NT2/D1 (cell line): Measurements from ENCODE around the gene REV3L.
A peak's percentile ranks its signal among the peaks of the same experiment; 100 is the strongest.
"Not testable (repeated sequence)": the region's sequence is repeated elsewhere in the genome, so short reads cannot be mapped to it uniquely, and the experiment has no call there.

Experiments used
- DNase-seq: peaks from one replicate; pipeline ENCODE4 v3.0.0-alpha.2; 2011; ENCODE audit warnings: low read depth, low spot score
- H3K27me3 ChIP-seq: 2 replicates; pipeline ENCODE4 v1.6.0; 2011; ENCODE audit warnings: mild to moderate bottlenecking; ENCODE audit not compliant: insufficient read length, insufficient read depth
- H3K36me3 ChIP-seq: 2 replicates; pipeline ENCODE4 v1.6.1; 2011; ENCODE audit warnings: mild to moderate bottlenecking, low read length, mixed read lengths; ENCODE audit not compliant: insufficient read depth, insufficient read length
- H3K4me1 ChIP-seq: 2 replicates; pipeline ENCODE4 v1.5.1; 2011; ENCODE audit not compliant: insufficient read depth, insufficient read length
- H3K4me3 ChIP-seq: 2 replicates; pipeline ENCODE4 v1.5.1; 2011; ENCODE audit warnings: low read depth; ENCODE audit not compliant: insufficient read length
- H3K9ac ChIP-seq: 2 replicates; pipeline ENCODE4 v1.6.0; 2011; ENCODE audit warnings: low read depth; ENCODE audit not compliant: insufficient read length
- H3K9me3 ChIP-seq: 2 replicates; pipeline ENCODE4 v1.5.1; 2011; ENCODE audit warnings: mild to moderate bottlenecking, low read length; ENCODE audit not compliant: insufficient read depth
- SUZ12 ChIP-seq: IDR thresholded peaks from 2 replicates; pipeline ENCODE4 v1.6.1; 2011; ENCODE audit not compliant: insufficient read length, insufficient read depth; ENCODE audit errors: extremely low read depth
- YY1 ChIP-seq: IDR thresholded peaks from 2 replicates; pipeline ENCODE4 v1.6.1; 2011; ENCODE audit not compliant: insufficient read length, insufficient read depth
- ZNF274 ChIP-seq: IDR thresholded peaks from 2 replicates; pipeline ENCODE4 v1.6.1; 2011; ENCODE audit warnings: mild to moderate bottlenecking, low read depth, low read length

REV3L gene

DNA sequence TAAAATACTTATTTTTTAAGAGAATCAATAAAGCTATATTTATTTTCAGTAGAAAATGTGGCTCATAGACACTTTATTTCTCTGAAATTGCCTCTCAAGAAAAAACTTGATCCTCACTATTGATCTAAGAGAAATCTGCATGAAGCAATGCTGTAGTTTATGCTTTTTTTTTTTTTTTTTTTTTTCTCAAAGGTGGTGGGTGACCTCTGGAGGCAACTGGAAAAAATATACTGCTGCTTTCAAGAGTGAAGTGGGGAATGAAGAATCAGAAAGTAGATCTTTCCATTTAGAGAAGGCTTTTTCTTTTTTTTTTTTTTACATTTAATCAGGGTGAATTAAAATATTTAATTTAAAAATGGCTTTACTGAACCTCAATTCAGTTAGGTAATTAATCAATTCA lies 226.4 kb downstream of the REV3L start:
- H3K36me3 ChIP-seq = peaks cover 4% of the 10 kb centered on the region
- no peak for DNase-seq
- no peak for TF ChIP-seq YY1
- TF ChIP-seq ZNF274 = no peak
- no peak for TF ChIP-seq SUZ12
- peaks cover 22% of the 10 kb centered on the region for H3K27me3 ChIP-seq
- no peak overlapping the region for H3K4me3 ChIP-seq
- no peak overlapping the region for H3K9ac ChIP-seq
- H3K9me3 ChIP-seq = no peaks in the 10 kb centered on the region
- peaks cover 2% of the 10 kb centered on the region for H3K4me1 ChIP-seq

DNA sequence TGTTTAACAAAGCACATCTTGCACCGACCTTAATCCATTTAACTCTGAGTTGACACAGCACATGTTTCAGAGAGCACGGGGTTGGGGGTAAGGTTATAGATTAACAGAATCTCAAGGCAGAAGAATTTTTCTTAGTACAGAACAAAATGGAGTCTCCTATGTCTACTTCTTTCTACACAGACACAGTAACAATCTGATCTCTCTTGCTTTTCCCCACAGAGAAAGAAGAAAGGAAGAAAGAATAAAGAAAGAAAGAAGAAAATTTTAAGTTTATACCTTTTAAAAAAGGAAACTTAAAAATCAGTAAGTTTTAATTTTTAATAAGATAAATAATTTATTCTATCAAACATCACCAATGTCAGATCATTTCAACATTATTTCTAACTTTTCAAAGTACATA lies 227.2 kb downstream of the REV3L start:
- H3K9me3 ChIP-seq, H3K36me3 ChIP-seq, DNase-seq, H3K9ac ChIP-seq, H3K4me3 ChIP-seq, H3K4me1 ChIP-seq: not testable (repeated sequence)
- H3K27me3 ChIP-seq = peaks cover 27% of the 10 kb centered on the region

DNA sequence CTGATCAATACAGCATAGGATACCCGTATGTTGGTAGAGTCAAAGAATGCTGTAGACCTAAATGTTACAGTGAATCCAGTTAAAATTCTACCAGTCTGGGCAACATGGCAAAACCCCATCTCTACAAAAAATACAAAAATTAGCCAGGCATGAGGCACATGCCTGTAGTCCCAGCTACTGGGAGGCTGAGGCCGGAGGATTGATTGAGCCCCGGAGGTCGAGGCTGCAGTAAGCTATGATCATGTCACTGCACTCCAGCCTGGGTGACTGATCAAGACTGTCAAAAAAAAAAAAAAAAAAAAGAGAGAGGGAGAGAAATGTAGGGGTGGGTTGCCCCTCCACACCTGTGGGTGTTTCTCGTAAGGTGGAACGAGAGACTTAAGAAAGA lies 228.2 kb downstream of the REV3L start:
- Histone ChIP-seq H3K36me3 (no peaks in the 10 kb centered on the region), H3K4me3 (no peak overlapping the region), H3K9ac (no peak overlapping the region), H3K4me1 (no peaks in the 10 kb centered on the region), H3K27me3 (peaks cover 35% of the 10 kb centered on the region), H3K9me3 (no peaks in the 10 kb centered on the region)
- DNase-seq = no peak
- no peak for TF ChIP-seq ZNF274
- TF ChIP-seq YY1 = no peak
- TF ChIP-seq SUZ12 = no peak

DNA sequence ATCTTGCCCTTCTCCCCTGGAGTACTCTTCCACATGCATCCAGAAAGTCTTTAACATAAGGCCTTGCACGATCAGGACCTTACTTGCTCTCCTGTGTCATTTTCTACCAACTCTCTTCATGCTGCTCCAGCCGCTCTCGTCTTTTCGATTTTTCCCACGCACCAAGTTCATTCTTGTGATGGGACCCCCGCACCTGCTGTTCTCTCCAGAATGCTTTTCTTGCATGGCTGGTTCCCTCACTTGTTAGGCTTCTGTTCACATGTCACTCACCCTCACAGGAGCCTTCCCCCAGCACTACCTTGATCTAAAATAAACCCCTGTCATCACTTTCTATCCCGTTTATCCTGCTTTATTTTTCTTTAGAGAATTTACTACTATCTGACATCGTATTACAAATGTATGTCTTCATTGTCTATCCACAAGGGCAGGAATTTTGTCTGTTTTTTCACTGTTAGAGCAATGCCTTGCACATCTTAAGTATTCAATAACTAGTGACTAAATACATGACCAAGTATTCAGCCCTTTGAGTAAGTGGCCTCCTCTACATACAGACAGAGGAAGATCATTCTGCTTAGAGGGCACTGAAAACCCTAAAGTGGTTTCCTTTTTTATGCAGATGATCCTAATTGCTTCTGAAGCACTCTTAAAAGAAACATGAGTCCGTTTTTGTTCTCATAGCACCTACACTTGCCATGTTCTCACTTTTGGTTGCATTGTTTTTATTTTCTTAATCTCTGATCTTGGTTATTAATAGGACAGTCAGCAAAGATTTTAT lies 228.8 kb downstream of the REV3L start:
- peaks cover 41% of the 10 kb centered on the region for H3K27me3 ChIP-seq
- peak; percentile 72 for DNase-seq
- no peak for TF ChIP-seq ZNF274
- TF ChIP-seq YY1 = no peak
- TF ChIP-seq SUZ12 = no peak
- H3K4me3 ChIP-seq = no peak overlapping the region
- H3K9me3 ChIP-seq = no peaks in the 10 kb centered on the region
- H3K4me1 ChIP-seq = no peaks in the 10 kb centered on the region
- no peaks in the 10 kb centered on the region for H3K36me3 ChIP-seq
- no peak overlapping the region for H3K9ac ChIP-seq

DNA sequence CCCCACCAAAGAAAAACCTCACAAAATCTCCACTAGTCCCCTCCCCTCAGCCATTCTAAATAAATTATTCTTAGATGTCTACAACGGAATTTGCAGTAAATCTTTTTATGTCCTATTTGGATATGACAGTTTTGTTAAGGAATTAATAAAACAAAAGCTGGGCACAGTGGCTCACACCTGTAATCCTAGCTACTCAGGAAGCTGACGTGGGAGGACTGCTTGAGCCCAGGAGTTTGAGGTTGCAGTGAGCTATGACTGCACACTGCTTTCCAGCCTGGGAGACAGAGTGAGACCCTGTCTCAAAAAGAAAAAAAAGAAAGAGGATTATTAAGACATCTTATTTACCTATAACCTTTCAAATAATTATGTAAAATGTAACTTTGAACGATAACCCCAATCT lies 230.3 kb downstream of the REV3L start:
- TF ChIP-seq SUZ12 = no peak
- TF ChIP-seq ZNF274 = no peak
- no peak for TF ChIP-seq YY1
- Histone ChIP-seq H3K9ac (no peak overlapping the region), H3K27me3 (peaks cover 43% of the 10 kb centered on the region), H3K36me3 (no peaks in the 10 kb centered on the region), H3K9me3 (no peaks in the 10 kb centered on the region), H3K4me3 (no peak overlapping the region), H3K4me1 (no peaks in the 10 kb centered on the region)
- no peak for DNase-seq

DNA sequence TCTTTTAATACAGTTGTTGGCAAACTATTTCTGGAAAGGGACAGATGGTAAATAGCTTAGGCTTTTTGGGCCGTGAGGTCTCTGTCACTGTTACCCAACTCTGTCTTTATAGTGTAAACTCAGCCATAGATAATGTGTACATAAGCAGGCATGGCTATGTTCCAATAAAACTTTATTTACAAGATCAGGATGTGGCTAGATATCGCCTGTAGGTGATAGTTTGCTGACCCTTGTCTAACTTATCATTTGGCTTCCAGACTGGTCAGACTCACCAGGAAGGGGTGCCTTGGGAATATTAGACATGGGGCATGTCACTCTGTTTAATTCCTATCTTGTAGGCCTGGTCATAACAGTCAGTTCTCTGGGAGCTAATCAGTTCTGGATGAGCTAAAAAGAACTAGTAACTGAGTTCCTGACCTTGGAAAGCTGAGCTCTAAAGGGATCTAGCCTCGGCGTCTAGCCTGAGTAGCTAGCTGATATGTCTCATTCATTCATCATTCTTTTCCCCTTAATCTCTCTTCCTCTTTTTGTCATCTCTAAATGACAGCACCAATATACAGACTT lies 232.1 kb downstream of the REV3L start:
- Histone ChIP-seq H3K9me3 (no peaks in the 10 kb centered on the region), H3K27me3 (peaks cover 43% of the 10 kb centered on the region), H3K9ac (no peak overlapping the region), H3K4me3 (no peak overlapping the region), H3K4me1 (no peaks in the 10 kb centered on the region), H3K36me3 (no peaks in the 10 kb centered on the region)
- TF ChIP-seq YY1 (no peak), SUZ12 (no peak), ZNF274 (no peak)
- no peak for DNase-seq
